Esophagus muscularis mucosa (tissue), 4 donors: Measurements from ENCODE around the gene LHX3.

Source experiments
- CTCF ChIP-seq, 3 experiments: fragments of 200-600 bp in 2 of 3; fragments of 450-650 bp in 1 of 3; sonication (generic) in 2 of 3; IDR thresholded peaks; one replicate each; pipeline ENCODE4 v1.5.1; 2017 to 2019; ENCODE audit warnings: antibody characterized with exemption in 3 of 3, mild to moderate bottlenecking in 2 of 3, moderate library complexity in 1 of 3
- EP300 ChIP-seq: sonication (generic); formaldehyde crosslinking; IDR thresholded peaks from one replicate; pipeline ENCODE4 v1.6.1; 2017; ENCODE audit warnings: antibody characterized with exemption
- POLR2A ChIP-seq: fragments of 450-650 bp; IDR thresholded peaks from one replicate; pipeline ENCODE4 v1.6.1; 2017; ENCODE audit warnings: antibody characterized with exemption, moderate library complexity, mild to moderate bottlenecking, low read depth
- POLR2AphosphoS5 ChIP-seq, 2 donors: sonication (generic); formaldehyde crosslinking; IDR thresholded peaks; one replicate each; pipeline ENCODE4 v1.6.1; 2017; ENCODE audit warnings: antibody characterized with exemption in 2 of 2

DNA sequence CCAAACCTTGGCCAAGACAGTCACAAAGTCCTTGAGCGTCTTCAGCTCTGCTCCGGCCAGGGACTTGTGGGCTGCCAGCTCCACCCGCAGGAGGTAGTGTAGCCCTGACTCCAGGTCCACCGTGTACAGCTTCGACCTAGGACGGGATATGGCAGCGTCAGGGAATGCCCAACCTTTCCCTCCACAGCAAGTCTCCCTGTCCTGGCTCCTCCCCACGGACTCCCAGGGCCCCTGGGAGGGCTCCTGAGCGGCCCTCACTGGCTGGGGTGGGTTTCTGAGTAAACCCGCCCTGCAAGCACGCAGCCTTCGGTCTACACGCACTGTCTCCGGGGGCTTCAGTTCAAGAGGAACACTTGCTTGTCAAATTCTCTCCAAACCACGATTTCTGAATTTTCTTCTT, 13.7 kb upstream of the LHX3 start:
- TF ChIP-seq CTCF (IDR thresholded peaks at IDR 0.05) (no peak), POLR2A (no peak), POLR2AphosphoS5 (IDR thresholded peaks at IDR 0.05) (no peak), EP300 (no peak)
